HG03565 (cell line): ENCODE measurements around the gene NMT1.

Experiments
- ATAC-seq: cut with Tn5 transposase; IDR thresholded peaks from one replicate; pipeline ENCODE4 v1.9.1; 2021; ENCODE audit warnings: mild to moderate bottlenecking, moderate library complexity; ENCODE audit not compliant: unreplicated experiment

NMT1 gene

DNA sequence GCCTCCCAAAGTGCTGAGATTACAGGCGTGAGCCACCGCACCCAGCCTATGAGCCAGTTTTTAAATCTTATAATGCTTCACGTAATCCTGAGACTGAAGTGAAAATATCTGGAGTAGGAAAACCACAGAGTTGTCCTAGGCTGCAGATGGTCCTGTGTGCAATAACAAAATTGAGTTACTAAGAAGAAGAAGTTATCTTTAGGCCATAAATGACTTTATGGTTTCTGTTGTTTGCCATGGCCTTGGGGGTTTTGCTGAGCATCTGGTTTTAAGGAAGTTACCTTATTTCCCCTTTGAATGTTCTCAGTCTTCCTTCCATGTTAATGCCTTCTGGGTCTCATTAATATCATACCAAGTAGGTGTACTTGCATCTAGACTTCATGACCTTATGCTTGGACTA is 16.5 kb downstream of the NMT1 start:
- ATAC-seq = no peak

DNA sequence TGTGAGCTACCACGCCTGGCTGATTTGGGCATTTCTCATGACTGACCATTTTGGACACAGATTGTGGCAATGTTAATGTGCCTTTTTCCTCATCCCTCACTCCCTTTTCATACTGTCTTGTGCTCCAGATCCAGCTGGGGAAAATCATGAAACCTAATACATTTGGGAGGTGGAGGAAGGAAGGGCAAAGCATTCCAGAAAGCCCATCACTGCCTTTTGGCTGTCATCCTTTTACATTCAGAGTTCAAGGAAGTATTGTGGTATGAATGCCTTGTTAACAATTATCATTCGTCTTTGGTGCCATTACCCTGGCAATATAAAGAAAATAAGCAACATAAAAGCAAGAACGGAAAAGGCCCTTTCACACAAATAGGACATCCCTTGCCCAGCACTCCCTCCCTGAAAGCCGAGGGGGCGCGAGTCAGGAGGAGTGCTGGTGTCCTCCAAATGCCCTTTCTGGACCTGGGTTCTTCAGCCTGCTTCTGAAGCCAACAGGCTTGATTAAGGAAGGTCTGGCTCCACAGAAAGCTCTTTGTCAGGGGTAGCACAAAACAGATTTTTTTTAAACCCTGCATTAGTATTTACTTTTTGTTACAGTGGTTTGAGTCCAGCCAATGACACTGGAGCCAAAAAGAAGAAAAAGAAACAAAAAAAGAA is 20.1 kb downstream of the NMT1 start:
- no peak for ATAC-seq

DNA sequence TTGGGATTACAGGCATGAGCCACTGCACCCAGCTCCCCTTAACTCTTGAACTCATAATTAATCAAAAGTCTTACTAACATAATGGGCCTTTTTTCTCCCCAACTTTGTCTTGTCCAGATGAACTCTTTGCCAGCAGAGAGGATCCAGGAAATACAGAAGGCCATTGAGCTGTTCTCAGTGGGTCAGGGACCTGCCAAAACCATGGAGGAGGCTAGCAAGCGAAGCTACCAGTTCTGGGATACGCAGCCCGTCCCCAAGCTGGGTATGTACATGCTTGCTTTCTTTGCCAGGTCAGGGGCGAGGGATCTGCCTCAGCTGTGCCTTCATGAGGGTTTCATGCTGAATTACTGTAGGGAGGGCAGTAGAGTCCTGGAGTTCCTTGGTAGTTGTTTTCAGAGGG is 25.3 kb downstream of the NMT1 start:
- no peak for ATAC-seq

DNA sequence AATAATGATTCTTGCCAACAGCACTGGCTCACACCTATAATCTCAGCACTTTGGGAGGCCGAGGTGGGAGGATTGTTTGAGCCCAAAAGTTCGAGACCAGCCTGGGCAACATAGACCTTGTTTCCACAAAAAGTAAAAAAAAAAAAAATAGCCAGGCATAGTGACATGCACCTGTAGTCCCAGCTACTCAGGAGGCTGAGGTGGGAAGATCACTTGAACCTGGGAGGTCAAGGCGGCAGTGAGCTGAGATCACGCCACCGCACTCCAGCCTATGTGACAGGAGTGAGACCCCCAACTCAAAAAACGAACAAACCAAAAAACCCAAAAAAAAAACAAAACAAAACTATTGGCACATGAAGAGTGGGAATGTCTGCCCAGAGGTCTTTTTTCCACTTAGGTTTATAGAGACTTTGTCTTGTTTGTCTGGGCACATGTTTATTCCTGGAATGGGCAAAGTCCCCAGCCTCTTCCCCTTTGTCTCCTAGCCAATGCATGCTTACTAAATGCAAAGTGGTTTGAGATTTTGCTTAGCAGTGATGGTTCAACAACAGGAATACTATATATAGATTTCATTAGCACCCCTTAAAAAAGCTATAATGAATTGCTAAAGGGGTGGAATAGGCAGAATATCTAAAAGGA is 25.9 kb downstream of the NMT1 start:
- ATAC-seq = no peak

DNA sequence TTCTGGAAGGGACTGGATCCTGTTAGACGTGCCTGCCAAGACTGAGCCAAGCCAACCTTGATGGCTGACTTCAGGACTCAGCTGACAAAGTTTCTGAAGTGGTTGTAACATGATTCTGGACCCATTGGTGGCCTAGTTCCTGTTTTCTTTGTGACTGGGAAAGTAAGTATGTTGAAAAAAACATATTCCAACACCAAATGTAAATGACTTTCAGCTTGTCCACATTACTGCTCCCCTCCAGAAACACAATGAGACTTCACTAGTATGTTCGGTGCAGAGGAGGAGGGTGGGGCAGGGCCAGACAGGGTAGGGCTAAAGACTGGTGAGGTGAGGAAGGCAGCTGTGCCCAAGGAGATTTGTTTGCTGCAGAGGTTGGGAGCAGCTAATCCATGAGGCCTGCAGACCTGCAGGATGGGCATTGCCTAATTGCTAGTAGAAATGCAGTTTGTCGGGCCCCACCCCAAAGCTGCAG is 26.4 kb downstream of the NMT1 start:
- no peak for ATAC-seq

DNA sequence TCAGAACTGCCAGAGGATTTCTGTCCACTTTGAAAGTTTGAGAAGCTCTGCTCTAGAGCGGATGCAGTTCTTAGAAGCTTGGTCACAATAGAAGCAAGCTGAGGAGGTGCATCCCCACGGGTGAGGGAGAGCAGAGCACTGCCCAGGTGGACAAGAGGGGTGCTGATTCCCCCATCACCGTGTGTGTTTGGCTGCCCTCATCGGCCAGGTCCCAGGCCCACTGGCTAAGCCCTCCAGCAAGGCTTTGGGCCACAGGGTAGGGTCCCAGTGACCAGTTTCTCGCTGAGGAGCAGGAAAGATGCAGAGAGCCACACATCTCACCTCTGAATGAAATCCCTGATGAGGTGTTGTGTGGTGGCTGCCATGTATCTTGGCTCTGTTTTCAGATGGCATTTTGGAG is 26.9 kb downstream of the NMT1 start:
- ATAC-seq = no peak

DNA sequence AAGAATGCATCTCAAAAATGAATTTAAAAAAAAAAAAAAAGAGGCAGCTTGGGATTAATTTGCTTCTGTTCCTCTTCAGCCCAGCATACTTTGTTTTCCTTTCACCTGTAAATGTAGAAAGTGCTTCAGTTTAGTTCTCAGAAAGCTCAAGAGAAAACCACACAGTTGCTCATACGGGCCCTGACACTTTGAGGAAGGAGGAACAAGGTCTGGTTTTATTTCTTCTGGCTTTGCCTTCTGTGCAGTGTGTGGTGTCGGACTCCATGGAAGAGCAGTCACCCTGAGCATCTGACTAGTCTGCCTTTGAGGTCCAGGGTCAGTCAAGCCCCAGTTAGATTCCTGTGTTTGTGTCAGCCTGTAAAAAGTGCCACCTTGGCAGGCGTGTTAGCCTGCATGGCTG is 27.6 kb downstream of the NMT1 start:
- ATAC-seq = no peak

DNA sequence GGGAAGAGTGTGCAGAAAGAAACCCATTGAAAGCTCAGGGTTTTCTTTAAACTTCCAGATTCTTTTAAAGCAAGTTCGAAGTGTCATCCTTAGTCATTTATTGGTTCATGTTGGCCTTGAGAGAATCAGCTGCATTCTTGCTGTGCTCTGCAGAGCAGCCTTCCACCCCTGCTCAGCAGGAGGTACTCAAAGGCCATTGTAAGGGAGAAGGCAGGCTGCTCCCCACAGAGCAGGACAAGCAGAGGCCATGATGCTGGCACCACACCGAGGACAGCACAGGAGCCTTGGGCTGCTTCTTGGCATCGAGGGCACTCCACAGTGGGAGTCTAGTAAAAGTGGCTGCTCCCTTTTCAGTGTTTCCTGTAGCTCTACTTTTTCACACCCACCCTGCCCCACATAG is 29.6 kb downstream of the NMT1 start:
- ATAC-seq = no peak

DNA sequence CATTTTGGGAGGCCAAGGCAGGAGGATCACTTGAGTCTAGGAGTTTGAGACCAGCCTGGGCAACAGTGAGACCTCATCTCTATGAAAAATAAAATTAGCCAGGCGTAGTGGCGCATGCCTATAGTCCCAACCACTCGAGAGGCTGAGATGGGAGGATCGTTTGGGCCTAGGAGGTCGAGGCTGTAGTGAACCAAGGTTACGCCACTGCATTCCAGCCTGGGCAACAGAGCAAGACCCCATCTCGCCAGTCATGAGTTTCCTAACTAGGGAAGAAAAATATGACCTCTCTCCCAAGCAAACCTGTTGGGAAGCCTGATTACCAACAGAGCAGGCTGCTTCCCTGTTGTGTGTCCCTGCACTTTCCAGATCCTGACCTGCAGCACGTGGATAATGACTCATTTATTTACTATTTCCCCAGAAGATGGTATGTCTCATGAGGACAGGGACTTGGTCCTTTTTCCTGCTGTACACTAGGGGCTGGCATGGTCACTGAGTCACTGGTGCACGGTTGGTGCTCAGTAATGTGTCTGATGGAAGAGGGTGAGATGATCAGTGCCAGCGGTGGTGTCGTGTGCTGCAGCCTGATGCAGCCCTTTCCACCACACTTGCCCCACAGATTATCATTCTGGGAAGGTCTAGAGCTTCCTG is 30.8 kb downstream of the NMT1 start:
- ATAC-seq = no peak

DNA sequence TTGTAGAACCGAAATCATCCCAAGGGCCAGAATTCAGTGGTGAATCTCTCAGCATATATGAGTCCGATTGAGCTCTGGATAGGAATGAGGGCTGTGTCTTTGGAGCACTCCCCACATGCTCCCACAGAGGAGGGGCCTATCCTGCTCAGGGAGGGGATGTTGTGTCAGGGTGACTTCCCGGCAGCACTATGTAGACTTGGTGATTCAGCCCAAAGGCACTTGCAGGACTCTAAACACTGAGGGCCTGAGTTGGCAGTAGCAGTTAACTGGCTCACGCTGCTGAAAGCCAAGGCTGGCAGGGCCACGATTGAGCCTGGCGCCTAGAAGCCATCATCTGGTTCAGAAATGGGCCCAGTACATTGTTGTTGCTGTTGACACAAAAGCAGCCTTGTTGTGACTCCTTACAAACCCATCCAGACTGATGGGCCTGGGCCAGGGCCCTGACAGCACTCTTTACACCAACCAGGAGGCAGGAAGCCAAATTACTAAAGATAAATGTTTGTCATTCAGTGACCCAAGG is 31.9 kb downstream of the NMT1 start:
- no peak for ATAC-seq

DNA sequence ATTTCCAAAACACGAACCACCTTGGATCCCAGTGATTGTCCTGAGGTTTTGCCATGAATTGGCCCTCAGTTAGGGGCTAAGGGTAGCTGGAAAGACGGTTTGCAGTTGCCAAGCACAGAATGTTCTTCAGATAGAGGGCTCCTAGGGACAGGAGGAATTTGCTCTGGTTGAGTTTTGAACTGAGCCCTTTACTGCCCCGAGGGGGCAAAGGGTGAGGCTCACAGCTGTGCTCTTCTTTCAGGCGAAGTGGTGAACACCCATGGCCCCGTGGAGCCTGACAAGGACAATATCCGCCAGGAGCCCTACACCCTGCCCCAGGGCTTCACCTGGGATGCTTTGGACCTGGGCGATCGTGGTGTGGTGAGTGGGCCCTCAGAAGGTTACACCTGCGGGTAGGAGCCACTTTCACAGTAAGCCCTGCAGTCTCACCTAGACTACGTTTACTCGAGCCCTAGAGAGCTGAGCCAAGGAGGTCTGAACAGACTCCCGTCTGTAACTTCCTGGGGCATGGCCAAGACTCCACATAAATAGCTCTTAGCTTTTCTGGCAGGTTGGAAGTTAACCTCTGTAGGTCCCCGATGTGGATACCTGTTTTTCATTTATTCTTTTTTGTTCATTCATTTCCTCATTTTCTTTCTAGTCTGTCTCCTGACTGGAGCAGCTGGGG is 32.5 kb downstream of the NMT1 start:
- no peak for ATAC-seq

DNA sequence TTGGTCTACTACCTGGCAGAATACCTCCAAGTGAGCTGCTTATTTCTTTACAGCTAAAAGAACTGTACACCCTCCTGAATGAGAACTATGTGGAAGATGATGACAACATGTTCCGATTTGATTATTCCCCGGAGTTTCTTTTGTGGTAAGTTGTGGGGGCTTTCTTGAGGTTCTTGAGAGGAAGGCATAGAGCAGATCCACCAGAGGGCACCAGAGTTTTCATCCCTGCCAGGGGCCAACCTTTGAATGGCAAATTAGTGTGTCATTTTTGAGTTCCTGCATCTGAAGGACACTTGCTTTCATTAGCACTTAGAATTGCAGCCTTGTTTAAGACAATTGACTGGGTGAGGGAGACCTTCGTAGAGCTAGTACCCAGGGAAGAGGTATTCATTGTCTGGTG is 35.0 kb downstream of the NMT1 start:
- no peak for ATAC-seq

DNA sequence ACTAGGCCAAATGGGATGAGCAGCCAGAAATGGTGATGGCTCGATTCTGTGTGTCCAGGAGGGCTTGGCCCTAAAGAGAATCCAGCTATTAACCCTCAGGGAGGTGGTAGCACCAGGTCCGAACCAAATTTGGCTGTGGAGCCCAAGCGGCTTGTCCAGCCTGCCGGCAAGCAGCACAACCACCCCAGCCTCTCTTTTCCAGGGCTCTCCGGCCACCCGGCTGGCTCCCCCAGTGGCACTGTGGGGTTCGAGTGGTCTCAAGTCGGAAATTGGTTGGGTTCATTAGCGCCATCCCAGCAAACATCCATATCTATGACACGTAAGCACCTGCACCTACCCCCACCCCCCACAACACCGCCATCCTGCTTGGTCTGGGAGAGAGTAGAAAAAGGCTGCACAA is 35.8 kb downstream of the NMT1 start:
- ATAC-seq = no peak

DNA sequence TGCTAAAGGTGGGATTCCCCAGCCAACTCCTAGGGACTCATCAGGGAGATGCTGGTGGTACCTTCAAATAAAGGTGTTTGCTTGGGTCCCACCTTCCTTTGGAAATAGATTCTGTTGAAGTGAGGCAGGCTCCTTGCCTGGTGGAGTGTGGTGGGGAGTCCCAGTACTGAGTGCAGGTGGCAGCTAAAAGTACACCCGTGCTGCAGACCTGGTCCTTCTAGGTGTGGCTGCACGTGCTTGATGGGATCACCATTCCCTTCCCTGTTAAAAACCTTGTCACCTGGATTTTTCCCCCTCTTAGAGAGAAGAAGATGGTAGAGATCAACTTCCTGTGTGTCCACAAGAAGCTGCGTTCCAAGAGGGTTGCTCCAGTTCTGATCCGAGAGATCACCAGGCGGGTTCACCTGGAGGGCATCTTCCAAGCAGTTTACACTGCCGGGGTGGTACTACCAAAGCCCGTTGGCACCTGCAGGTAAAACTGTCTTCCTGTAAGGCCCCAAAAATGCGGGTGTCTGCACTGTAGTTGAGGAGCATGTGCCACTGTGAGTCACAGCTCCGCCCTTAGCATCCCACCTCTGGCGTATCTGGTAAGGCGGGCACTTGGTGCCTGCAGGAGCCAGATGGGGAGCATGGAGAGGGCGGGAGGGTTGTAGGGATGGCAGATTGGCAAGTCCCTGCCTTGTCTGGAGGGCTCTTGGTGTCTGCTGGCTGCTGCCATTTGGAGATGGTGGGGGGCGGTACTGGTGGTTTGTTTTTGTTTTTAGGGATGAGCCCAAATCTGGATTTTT is 37.2 kb downstream of the NMT1 start:
- no peak for ATAC-seq

DNA sequence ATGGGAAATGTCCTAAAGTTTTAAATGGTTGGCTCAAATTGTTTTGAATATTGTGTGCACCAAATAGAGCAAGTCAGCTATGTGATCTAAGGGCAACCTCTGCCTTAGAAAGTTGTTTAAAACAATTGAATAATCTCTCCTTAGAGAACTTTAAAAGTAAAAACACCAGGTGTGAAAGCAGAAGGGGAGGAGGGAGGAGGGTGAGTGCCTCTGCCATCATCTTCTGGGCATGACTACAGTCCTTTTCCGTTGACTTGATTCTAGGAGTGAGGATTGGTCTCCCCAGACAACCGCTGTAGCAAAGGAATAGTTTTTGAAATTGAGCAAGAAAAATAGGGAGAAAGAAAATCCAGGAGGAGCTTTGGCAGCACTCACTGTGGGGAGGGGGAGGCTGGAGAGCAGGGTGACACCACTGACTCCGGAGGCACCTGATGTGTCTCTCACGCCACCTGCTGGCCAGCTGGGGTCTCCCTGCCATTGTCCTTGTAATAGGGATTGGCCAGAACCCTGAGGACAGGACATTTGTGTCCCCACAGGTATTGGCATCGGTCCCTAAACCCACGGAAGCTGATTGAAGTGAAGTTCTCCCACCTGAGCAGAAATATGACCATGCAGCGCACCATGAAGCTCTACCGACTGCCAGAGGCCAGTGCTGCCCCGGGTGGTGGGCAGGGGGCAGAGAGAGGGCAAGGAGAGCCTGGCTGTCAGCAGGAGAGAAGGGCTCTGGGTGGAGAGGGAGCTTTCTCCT is 37.9 kb downstream of the NMT1 start:
- ATAC-seq = no peak

DNA sequence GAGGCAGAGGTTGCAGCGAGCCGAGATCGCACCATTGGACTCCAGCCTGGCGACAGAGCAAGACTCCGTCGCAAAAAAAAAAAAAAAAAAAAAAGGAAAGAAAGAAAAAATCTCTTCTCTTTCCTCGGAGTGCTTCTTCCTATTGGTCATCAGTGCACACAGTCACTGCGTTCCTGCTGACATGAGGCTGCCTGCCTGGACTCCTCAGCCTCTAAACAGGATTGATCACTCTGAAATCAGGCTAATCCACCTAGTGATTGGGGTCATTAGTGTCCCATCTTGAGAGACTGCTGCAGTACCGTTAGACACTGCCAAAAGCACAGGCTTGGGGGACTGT is 40.4 kb downstream of the NMT1 start:
- no peak for ATAC-seq

DNA sequence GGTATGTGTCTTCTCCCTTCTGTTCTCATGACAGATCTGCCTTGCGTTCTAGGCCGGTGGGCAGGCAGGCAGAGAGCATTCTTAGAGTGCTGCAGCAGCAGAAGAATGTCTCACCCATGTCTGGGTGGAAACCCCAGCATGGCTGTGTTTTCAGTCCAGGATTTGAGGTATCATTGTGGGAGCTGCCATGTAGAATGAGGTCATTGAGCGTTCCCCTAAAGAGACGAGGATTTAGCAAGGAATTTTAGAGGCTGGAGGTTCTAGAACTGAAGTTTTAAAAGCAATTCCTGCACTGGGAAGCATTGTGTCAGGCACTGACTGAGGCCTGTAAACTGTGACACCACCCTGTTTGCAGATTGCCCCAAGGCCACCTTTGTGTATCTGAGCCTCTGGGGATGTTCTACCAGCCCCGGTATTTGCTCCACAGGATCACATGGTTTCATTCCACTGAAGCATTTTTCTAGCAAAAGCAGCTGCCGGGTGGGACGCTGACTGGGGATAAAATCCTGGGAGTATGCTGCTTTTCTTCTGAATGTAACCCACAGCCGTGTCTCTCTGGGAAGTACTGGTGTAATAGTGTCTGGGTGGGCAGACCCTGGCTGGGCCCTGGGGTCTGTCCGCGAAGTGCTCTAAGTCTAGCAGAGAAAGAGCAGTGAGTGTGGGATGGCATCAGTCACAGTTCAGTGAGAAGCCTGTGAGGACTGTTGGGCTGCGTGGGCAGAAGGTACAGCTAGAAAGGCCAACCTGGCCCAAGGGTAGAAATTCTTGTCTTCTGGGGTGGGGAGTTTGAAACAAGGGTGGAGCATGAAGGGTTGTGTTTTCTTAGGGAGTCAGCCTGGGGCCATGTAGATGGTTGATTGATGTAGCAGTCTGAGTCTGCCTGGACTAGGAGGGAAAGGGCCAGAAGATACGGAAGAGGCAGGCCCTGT is 41.0 kb downstream of the NMT1 start:
- no peak for ATAC-seq

DNA sequence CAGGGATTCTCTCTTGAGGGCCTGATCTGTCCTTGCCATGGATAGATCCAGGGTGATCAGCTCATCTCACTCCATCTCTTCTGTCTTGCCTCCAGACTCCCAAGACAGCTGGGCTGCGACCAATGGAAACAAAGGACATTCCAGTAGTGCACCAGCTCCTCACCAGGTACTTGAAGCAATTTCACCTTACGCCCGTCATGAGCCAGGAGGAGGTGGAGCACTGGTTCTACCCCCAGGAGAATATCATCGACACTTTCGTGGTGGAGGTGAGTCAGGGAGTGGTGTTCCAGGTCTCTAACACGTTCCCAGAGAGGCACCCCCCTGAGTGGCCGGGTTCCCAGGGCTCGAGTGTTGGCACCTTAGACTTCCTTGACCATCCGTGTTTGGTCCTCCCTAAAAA is 41.7 kb downstream of the NMT1 start:
- no peak for ATAC-seq

DNA sequence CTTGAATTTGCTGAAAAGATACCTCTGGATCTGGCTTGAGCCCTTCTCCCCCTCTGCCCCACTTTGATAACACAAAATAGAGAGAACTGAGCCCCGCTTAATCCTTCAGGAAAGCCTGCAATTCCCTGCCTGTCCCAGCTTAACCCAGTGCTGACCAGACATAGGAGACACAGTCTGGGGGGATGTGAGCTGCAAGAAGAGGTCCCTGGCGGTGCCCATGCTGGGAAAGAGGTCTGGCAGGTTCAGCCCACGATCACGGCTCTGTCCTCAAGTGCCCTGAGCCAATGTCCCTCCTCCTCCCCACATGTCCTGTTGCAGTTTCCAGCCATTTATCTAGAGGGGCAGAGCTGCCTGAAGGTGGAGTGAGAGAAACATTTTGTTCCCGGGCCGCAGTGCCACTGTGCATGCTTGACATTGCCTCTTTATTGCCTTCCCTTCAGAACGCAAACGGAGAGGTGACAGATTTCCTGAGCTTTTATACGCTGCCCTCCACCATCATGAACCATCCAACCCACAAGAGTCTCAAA is 42.2 kb downstream of the NMT1 start:
- ATAC-seq = no peak
